ENCODE measurements around the gene ZNF302.

- TF ChIP-seq POLR2AphosphoS5 (IDR thresholded peaks at IDR 0.05): no peak
- TF ChIP-seq CTCF (IDR thresholded peaks at IDR 0.05): no peak
- no peak for TF ChIP-seq EP300 (IDR thresholded peaks at IDR 0.05)
- no peak for TF ChIP-seq POLR2A (IDR thresholded peaks at IDR 0.05; ENCODE audit: low read depth)
Observed at GRCh38 chr19:34666200-34666957, 11.1 kb upstream of the ZNF302 start.

Measured in esophagus muscularis mucosa (tissue), 4 donors.